ENCODE data around the gene KCNK17. TPM values are rescaled to one million over a fixed set of nuclear protein-coding genes. Genes with fewer than 3 reads are reported as not detected.

The KCNK17 gene
- total RNA-seq, 1 experiment from 2014 or later: 1.2 TPM

DNA sequence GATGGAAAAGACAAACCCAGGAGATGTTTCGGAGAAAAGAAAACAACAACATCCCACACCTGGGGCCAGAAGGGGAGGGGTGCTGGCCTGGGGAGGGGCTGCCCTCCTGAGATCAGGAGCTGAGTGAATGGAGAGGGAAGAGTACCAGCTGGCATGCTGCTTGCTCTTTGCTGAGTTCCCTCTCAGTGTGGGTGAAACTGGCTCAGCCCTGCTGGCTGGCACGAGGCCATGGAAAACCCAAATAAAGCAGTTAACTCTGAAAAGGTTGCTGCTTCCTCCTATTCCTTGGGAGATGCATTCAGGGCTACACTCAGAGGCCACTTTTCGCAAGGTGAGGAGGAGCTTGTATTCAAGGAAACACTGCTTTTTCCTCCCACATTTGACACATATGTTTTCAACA, 16.3 kb upstream of the KCNK17 start:
- Histone ChIP-seq H3K79me2 (ENCODE audit: insufficient read depth, low read length) (no peaks in the 10 kb centered on the region), H2BK12ac (ENCODE audit: insufficient read length, low read depth, low read length) (no peak overlapping the region), H2BK120ac (ENCODE audit: low read depth, low read length, poor library complexity, severe bottlenecking) (no peak overlapping the region), H3K4me2 (ENCODE audit: insufficient read depth, insufficient read length, low read length) (no peak overlapping the region), H2BK5ac (ENCODE audit: insufficient read length, low read length) (no peak overlapping the region), H3K27ac (ENCODE audit: insufficient read length, low read depth, low read length) (no peak overlapping the region), H3K23ac (ENCODE audit: insufficient read length, low read depth, low read length) (no peak overlapping the region), H3K4ac (ENCODE audit: low read depth, low read length) (no peak overlapping the region), H3K4me1 (ENCODE audit: insufficient read depth, low read length) (no peaks in the 10 kb centered on the region), H2AK5ac (ENCODE audit: insufficient read length, low read length) (no peak overlapping the region), H3K18ac (ENCODE audit: insufficient read length, low read depth, low read length) (no peak overlapping the region), H4K8ac (replicated peaks; ENCODE audit: insufficient read length, low read depth, low read length) (no peak overlapping the region), H3T11ph (ENCODE audit: low read length) (no peak overlapping the region), H2BK20ac (ENCODE audit: low read depth, low read length, poor library complexity, severe bottlenecking) (no peak overlapping the region), H4K91ac (ENCODE audit: insufficient read length, low read depth, low read length) (no peak overlapping the region), H3K9me3 (ENCODE audit: control insufficient read depth, low read depth, low read length) (no peaks in the 10 kb centered on the region), H3K27me3 (ENCODE audit: insufficient read depth, low read length) (no peaks in the 10 kb centered on the region; the same call in 1 of the 2 replicates), H2AFZ (ENCODE audit: low read length) (no peak overlapping the region), H3K56ac (ENCODE audit: insufficient read length, low read depth, low read length) (no peak overlapping the region), H4K5ac (ENCODE audit: insufficient read length, low read depth, low read length) (no peak overlapping the region), H3K79me1 (ENCODE audit: insufficient read depth, low read depth, low read length, poor library complexity, severe bottlenecking) (no peaks in the 10 kb centered on the region), H3K23me2 (ENCODE audit: insufficient read length, low read depth, low read length, poor library complexity, severe bottlenecking) (no peaks in the 10 kb centered on the region), H3K9ac (ENCODE audit: extremely low read depth, insufficient read length, low read length) (no peak overlapping the region), H4K20me1 (ENCODE audit: control insufficient read depth, insufficient read depth, insufficient read length) (no peaks in the 10 kb centered on the region), H2BK15ac (ENCODE audit: low read depth, low read length) (no peak overlapping the region), H3K14ac (ENCODE audit: insufficient read depth, low read length) (no peak overlapping the region)
- Mint-ChIP-seq H3K4me3 (no peak overlapping the region), H3K4me1 (no peaks in the 10 kb centered on the region; a peak in 1 of 4 replicates), H3K27ac (no peak overlapping the region), H3K36me3 (ENCODE audit: insufficient read depth in 1 of 3, low read depth in 3 of 3) (no peaks in the 10 kb centered on the region; a peak in 1 of 7 replicates), H3K9me3 (no peaks in the 10 kb centered on the region), H3K27me3 (ENCODE audit: low read depth) (peaks cover 38% of the 10 kb centered on the region)
- no CpG with 5 or more reads among the region's 3 CpGs for WGBS (ENCODE audit: extremely low coverage, insufficient read length, low lambda C conversion rate)
- TF ChIP-seq, protein P1, sequence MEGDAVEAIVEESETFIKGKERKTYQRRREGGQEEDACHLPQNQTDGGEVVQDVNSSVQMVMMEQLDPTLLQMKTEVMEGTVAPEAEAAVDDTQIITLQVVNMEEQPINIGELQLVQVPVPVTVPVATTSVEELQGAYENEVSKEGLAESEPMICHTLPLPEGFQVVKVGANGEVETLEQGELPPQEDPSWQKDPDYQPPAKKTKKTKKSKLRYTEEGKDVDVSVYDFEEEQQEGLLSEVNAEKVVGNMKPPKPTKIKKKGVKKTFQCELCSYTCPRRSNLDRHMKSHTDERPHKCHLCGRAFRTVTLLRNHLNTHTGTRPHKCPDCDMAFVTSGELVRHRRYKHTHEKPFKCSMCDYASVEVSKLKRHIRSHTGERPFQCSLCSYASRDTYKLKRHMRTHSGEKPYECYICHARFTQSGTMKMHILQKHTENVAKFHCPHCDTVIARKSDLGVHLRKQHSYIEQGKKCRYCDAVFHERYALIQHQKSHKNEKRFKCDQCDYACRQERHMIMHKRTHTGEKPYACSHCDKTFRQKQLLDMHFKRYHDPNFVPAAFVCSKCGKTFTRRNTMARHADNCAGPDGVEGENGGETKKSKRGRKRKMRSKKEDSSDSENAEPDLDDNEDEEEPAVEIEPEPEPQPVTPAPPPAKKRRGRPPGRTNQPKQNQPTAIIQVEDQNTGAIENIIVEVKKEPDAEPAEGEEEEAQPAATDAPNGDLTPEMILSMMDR (conservative IDR thresholded peaks at IDR 0.05): no peak
- DNase-seq: no peak

Measured in H9 (cell line).